NCI-H1417 (cell line): ENCODE data around the gene DOCK9.
"Not testable (repeated sequence)": the region's sequence is repeated elsewhere in the genome, so short reads cannot be mapped to it uniquely, and the experiment has no call there.

Source experiments
- DNase-seq, 3 experiments: peaks; one replicate each; lab custom pipeline; 2025; lab: John Stamatoyannopoulos, UW

DOCK9 gene

DNA sequence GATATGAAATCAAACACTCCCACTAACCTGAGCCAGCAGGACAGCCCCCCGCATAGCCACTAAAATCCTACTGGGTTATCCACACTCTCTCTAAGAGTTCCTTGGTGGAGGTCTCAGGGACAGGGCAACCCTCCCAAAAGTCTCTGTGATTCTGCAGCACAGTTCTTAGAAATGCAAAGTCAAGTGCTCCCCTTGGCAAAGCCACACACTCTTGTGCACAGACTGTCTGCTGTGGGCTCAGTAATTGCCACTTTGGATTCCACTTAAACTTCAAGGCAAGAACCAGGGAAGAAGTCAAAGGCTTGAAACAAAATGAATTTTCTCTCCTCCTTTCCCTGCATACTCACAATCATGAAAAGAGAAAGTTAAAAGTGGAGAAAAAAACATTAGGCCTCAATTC lies 61.5 kb downstream of the DOCK9 start:
- peak in 1 of 3 experiments; percentile 60 for DNase-seq

DNA sequence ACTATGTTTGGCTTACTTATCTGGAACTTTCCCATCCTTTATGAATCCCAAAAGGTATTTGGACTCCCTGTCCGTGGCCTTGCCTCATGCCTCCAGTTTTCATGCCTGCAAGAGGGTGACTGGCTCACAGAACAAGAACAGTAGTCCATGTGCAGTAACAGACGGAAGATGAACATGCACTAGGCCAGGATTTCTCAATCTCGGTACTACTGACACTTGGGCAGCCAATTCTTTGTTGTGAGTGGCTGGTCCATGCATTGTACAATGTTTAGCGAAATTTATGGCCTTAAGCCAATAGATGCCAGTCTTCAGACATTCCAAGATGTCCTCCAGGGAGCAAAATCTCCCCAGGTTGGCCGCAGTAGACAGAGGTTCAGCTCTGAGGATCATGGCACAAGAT lies 61.9 kb downstream of the DOCK9 start:
- no peak for DNase-seq

DNA sequence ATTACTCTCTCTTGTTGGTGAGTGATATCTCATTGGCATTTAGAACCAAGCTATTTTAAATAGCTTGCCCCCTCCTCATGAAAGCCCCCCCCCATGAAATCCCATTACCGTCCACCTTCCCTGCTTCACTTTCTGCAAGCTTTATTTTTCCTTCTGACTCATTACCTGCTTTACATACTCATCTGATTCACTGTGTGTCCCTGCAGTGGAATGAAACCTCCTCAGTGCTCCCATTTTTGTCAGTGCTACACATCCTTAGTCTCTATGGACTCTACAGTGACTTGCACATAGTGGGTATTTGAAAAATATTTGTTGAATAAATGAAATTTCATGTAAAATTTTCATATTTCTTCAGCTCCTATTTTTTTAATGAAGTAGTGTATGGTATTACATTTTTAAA lies 62.3 kb downstream of the DOCK9 start:
- no peak for DNase-seq

DNA sequence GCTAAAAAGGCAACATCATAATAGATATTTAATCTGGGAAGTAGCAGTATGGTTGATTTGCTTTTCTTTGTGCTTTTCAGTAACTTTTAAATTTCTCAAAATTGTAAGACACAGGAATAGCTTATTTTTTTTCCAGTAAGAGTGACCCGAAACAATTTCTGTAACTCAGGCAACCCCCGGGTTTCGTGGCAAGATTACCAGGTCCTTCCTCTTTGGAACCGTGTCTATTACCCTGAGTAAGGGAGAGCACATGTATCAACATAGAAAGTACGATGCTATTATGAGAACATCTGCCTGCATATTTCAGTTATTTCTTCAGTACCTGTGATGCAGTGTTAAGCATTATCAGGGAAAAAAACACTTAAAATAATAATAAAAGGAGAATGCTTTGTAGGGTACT lies 64.1 kb downstream of the DOCK9 start:
- no peak for DNase-seq

DNA sequence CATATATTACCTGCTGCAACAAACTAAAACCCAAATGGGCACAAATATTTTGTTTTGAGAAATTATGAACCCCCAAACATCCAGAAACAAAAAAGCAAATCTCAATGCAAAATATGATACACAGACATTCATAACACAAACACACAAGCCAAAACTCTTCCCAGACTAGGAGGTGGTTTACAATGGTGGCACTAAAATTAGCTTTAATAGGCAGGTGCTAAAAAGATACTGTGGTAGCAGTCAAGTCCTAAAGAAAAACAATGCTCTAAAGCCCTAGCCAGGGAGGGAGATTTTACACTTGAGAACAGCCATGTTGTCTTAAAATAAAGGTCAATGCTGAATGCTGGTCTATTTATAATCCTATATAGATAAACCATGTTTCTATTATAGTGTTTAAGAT lies 65.0 kb downstream of the DOCK9 start:
- DNase-seq, result peak in 2 of 3 experiments; percentile 12 to 62

DNA sequence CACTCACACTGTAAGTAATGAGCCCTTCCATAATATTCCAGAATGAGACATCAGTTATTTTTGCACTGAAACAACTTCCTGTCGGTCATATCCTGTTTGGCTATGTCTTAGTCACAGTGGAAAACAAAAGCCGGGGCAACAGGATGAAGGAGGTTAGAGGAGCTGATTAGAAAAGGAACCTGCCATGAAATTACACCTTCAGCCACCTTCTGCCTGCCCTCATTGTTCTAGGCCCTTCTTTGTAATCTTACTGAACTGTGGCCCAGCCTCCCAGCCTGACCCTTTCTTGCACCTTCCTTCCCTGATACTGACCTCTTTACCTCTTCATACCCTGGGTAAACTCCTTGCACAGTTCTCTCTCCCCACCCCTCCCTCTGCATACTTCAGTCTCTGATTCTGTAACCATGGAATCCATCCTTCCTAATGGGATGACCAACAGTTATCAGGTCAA lies 67.3 kb downstream of the DOCK9 start:
- DNase-seq, result peak in 2 of 3 experiments; percentile 18 to 43

DNA sequence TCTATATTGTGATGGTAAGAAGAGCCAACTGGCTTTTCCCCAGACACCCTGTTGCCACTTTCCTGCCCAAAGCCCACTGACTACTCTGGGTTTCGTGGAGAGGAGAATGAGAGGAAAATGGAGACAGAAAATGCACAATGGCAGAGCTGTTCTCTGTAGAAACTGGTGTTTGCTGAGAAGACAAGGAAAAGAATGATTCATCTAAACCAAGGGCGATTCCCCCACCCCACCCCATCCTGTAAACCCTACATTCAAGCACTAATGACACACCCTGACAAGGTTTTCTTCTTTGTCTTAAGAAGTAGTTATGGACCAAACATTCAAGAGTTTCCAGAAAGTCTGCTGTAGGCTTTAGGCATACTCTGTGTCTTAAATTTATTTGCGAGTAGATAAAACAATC lies 68.8 kb downstream of the DOCK9 start:
- DNase-seq, result no peak

DNA sequence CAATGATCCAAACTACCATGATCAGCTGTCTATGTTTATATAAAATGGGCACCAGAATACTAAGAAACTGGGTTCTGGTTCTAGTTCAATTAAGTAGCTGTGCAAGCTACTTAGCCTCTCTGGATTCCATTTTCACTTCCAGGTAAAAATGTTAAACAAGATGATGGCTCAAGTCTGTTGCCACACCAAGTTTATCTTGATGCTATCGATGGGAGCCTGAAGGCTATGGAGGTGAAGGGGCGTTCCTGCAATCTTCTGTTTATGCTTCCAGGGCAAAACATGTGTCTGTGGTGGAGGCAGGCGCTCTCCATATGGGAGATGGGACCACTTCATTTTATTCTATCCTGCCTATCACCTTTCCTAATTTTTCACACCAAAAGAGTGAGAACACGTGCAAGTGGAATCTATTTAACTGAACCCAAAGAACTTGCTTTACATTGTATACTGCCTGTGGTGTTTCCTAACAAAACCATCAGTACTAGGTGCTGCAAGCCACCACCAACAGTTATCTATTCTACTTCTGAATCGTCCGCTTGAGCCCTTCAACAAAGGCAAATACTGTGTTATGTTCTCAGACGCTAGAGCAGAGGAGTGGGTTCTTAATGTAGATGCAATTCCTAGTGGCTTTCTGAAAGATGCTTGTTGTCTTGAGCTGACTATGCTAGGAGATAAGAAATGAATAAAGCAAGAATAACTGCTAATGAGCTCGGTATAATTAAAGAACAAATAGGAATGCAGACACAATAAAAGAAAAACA lies 70.9 kb downstream of the DOCK9 start:
- DNase-seq, result no peak

DNA sequence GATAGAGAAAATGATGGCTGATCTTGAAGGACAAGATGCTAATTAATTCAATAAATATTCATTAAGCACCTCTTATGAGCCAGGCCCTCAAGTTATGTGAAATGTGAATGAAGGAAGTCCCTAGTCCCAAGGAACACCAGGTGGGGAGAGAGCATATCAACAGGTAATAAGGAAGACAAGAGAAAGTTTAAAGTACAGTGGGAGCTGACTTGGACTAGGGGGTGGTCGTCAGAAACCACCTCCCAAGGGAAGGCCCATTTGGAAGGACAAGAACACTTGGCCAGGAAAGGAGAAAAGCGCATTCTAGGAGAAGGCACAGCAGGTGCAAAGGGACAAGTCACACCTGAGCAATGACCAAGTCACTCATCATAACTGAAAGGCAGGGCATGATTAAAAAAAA lies 72.7 kb downstream of the DOCK9 start:
- no peak for DNase-seq

DNA sequence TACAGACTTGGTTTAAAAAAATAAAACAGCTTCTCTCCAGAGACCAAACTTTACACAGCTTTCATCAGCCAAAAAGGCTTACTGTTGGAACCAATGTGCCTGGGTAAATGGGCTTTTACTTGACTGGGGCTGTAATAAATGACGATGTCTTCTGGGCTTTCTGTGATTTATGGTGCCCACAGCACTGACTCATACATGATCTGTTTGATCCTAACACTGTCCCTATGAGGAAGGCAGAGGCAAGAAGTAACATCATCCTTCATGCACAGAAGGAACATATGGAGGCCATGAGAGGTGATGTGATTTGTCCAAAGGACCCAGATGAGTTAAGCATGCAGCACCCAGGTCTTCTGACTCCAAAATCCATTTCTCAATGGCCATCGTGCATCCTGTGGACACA lies 77.4 kb downstream of the DOCK9 start:
- DNase-seq, result no peak

DNA sequence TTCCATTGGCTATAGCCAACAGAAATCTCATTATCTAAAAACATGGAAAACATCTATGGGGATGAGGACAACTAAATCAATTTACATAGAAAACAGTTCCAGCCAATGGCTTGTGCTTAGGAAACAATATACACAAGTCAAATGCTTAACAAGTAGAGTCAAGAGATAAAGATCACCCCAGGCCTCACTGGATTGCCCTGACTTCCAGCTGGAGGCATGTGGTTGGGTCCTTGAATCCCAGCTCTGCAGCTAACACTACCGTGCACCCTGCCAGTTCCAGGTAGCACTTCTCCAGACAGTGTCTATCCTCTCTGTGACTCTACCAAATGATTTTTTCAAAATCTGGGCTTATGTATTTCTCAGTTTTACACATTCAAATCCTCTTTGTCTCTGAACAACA lies 80.2 kb downstream of the DOCK9 start:
- DNase-seq, result no peak

DNA sequence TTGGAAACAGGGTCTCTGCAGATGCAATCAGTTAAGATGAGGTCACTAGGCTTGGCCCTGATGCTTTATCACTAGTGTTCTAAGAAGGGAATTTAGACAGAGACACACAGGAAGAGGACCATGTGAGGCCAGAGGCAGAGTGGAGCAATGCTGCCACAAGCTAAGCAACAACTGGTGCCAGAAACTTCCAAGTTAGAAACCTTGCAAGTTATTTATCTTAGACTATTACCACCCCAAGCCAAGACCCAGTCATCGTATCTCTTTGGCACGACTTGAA lies 81.1 kb downstream of the DOCK9 start:
- DNase-seq, result no peak

DNA sequence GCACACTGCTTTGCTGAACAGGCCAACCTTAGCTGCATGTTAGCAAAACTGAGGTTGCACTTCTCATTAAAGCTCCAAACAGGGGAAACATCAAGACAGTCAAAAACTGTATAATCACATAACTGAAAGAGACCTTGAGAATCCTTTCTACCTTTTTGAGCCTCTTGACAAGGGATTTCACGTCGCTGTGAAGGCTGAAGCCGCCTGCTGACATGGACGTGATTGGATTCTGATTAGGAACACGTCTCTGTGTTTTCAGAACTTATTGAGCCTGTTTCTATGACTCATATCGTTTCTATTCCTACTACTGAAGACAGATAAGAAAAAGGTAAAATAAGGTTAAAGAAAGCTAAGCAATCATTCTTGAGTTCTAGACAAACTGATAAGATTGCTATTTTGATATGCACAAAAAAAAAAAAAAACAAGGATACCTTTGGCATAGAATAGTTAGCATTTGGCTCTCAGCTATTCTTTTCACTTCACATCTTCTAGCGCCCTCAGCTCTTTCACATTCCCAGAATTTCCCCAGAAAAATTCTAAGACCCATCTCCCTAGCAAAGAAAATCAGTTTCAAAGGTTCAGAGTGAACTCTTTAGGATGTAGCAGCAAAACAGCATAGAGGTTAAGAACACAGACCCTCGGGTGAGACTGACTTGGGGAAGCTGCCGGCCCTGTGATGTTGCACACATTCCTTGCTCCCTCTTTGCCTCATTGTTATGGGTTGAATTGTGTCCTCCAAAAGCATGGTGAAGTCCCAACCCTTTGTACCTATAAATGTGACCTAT lies 81.6 kb downstream of the DOCK9 start:
- DNase-seq, result no peak

DNA sequence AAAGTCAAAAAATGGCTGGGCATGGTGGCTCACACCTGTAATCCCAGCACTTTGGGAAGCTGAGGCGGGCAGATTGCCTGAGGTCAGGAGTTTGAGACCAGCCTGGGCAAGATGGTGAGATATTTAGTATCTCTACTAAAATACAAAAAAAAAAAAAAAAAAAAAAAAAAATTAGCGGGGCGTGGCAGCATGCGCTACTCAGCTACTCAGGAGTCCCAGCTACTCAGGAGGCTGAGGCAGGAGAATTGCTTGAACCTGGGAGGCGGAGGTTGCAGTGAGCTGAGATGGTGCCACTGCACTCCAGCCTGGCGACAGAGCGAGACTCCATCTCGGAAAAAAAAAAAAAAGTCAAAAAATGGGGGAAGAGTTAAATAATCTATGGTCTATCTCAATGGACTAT lies 83.0 kb downstream of the DOCK9 start:
- not testable (repeated sequence) for DNase-seq

DNA sequence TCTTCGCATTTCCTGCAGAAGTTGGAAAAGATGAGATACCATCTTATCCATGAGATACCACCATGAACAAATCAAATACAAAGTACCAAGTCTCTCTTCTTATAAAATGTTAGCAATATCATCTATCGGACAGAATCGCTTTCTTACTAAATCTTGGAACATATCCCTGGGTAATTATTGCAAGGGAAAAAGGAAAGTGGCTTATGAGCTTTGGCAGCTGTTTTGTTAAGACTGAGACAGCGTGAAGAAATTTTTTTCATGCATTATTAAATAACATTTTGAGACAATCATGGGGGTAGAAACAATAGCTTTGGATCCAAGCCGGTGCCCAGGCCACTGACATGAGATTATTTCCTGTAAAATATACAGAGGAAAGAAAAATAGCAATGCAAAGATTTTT lies 84.5 kb downstream of the DOCK9 start:
- DNase-seq, result no peak

DNA sequence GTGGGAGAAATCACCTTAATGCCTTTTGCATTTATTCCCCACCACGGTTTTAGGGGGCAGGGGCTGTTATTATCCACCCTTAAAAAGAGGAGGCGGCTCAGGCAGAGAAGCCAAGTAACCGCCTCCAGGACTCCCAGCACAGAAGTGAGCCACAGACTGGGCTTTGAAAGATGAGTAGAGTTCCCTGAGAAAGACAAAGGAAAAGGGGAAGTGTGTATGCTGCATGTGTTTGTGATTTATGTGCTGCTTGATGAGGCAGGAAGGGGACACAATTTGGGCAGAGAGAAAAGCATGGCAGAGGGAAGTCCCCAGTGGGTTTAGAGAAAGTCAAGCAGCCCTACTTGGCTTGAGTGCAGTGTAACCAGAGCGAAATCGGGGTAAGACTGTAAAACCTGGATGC lies 85.0 kb downstream of the DOCK9 start:
- peak in 1 of 3 experiments; percentile 16 for DNase-seq

DNA sequence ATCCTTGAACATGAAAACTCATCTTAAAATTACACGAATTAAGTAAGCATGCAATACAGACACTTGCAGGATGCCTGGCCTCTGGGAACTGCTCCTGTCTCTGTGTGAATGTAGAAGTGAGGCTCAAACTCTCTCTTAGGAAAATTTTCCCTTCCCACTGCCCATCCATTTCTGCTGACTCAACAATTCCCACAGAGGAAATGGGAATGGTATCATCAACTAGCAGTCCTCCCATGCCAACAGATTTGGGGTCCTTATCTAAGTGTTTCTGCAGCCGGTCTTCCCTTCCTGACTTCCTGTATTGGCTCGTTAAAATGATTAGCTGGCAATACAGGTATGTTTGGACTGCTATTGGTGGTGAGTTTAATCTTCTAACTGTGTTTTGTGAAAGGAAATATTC lies 85.8 kb downstream of the DOCK9 start:
- DNase-seq, result no peak

DNA sequence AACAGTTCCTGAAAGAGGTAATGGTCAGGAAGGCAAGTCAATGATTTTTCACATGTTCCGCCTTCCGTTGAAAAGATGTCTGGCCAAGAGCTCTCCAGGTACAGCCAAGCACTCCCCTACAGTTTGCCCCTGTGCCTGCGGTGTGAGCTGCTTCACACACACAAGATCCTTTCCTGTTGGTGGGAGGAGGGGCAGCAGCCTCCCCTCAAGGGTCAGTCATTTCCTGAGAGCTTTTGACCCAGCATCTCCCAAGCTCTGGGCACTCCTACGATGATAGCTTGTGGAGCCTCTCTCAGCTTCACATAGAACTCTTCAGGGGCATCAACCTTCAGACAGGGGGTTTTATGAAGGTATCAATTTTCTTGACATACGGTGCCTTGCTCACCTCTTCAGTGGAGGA lies 86.9 kb downstream of the DOCK9 start:
- DNase-seq, result no peak

DNA sequence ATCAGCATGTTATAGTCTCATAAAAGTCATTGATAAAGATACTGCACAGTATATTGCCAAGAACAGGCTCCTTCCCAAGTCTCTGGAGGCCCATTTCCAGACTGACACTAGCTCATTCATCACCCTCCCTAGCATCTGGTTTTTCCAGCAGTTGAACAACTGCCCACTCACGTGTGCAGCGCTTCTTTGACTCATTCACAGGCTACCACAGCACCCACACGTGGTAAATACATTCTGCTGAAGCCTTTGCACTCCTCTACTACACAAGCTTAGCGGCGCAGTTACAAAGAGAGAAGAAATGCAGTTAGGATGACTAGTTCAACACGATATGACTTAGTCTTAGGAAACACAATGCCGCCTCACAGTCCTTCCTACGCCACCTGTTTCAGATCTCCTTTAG lies 87.7 kb downstream of the DOCK9 start:
- DNase-seq, result no peak

DNA sequence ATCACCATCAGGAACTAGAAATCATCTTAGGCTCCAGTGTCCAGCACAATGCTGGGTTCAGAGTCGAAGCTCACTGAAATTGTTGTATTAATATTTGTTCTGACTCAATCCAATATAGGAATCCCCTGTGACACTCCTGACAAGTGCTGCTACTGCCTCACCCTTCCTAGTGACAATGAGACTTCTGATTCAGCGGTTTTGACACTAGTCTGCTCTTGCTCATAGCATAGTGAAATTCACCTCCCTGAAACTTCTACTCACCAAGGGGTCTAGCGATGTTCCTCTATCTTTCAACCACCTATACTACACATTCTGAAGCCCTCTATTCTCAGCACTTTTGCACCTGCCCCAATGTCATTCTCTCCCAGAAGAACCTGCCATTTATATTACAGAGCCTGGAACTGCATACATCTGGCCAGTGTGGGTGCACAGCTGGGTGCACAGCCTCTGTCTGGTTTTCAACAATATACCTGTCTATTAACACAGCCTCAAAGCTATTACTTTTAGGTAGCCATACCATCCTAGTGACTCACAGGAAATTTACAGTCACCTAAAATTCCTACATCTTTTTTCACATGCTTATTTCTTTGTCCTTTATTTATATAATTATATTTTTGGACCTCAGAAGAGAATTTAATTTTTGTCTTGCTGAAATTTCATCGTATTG lies 88.3 kb downstream of the DOCK9 start:
- no peak for DNase-seq

DNA sequence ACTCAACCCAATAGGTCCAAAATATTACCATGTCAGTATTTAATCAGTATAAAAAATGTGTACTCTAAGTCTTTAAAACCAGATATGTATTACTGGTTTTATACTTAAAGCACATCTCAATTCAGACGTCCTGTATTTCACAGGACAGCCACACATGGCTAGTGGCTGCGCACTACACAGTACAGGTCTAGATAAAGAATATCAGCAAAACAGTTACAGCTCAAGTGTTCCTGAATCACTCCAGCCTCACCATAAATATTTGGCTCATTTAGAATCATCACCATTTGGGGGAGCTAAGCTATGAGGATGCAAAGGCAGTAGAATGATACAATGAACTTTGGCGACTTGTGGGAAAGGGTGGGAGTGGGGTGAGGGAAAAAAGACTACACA lies 89.0 kb downstream of the DOCK9 start:
- no peak for DNase-seq

DNA sequence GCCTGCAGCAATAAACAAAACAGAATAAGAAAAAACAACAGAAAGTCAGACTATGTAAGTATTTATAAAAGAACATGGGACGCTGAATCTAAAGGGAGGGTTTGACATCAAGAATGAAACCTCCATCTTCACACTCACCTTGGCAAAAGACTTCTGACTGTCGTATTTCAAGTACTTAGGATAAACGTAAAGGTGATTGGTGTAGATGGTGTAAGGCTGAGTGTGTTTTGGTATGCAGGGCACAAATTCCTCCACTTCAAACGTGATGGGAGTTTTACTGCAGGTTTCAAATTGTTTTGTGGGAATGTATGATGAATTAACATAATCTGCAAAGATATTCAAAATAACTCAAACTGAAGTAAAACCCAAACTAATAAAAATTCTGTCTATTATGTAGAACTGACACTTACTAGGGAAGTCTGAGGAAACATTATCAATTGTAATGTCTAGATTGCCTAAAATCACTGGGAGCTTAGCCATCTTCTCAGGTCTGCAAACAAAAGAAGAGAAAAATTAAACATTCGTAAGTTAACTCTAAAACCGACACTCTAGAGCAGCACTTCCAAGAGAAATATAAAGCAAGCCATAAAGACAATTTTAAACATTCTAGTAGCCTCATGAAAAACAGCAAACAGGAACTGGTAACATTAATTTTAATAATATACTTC lies 89.5 kb downstream of the DOCK9 start:
- DNase-seq, result no peak
